ENCODE measurements around the gene FYCO1.

DNA sequence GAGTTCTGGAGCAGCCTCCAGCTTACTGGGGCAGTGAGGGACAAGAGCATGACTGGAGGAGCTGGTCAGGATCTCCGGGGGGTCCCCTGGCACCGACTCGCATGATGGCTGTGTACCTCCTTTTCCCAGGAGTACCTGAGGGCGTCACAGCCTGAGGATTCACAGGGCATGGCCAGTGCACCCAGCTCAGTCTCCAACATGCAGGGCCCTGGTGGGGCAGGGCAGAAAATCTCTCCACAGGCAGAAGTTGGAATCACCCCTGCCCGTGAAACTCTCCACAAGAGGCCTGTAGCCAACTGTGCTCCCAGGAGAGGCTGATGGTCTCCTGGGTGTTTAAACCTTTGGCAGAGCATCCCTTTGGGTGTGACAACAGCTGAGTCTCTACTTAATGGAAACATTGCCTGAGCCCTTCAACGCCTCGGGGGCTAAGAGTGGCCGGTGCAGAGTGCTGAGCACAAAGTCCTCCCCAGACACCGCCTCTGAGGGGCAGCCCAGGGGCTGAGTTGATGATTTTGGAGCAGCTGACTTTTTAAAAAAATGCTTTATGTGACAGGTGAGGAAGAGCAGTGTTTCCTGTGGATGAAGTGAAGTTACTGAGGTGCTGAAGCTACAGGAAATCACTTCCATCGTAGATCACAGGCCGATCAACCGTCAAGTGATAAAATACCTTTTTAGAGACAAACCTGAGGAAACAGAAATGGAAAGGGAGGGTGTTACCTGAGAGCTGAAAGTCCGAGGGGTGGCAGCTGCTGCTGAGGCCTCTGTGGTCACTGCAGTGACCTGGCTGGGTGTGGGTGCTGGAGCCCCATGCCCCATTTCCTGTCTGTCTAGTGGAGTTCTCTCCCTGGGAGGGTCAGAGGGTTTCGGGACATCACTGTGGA is 74.2 kb downstream of the FYCO1 start:
- TF ChIP-seq, protein P1, sequence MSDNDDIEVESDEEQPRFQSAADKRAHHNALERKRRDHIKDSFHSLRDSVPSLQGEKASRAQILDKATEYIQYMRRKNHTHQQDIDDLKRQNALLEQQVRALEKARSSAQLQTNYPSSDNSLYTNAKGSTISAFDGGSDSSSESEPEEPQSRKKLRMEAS (IDR thresholded peaks at IDR 0.05) = no peak
- no peak for TF ChIP-seq FOXM1 (IDR thresholded peaks at IDR 0.05; ENCODE audit: borderline replicate concordance, low read depth)
- TF ChIP-seq TAF1 (IDR thresholded peaks at IDR 0.05; ENCODE audit: low read depth) = no peak
- TF ChIP-seq TEAD4 (IDR thresholded peaks at IDR 0.05) = no peak
- TF ChIP-seq EP300 (IDR thresholded peaks at IDR 0.05; ENCODE audit: borderline replicate concordance) = no peak
- no peak for TF ChIP-seq EGR1 (IDR thresholded peaks at IDR 0.05)
- TF ChIP-seq CEBPB (IDR thresholded peaks at IDR 0.05) = no peak
- no peak for TF ChIP-seq YY1 (IDR thresholded peaks at IDR 0.05; ENCODE audit: low read depth)
- no peak for TF ChIP-seq NFIC (IDR thresholded peaks at IDR 0.05)
- TF ChIP-seq, protein P2, sequence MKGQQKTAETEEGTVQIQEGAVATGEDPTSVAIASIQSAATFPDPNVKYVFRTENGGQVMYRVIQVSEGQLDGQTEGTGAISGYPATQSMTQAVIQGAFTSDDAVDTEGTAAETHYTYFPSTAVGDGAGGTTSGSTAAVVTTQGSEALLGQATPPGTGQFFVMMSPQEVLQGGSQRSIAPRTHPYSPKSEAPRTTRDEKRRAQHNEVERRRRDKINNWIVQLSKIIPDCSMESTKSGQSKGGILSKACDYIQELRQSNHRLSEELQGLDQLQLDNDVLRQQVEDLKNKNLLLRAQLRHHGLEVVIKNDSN (IDR thresholded peaks at IDR 0.05) = no peak
- no peak for TF ChIP-seq ZBTB7A (IDR thresholded peaks at IDR 0.05; ENCODE audit: low read depth)
- no peak for TF ChIP-seq TCF12 (IDR thresholded peaks at IDR 0.05; ENCODE audit: low read depth)
- no peak for TF ChIP-seq RAD21 (IDR thresholded peaks at IDR 0.05; ENCODE audit: low read depth)
- no peak for TF ChIP-seq CREB1 (IDR thresholded peaks at IDR 0.05; ENCODE audit: low read depth)
